SK-N-SH (cell line): Measurements from ENCODE around the gene CHRND.

Source experiments
- CHD2 ChIP-seq: fragments of 150-350 bp; IDR thresholded peaks from 2 replicates; pipeline ENCODE4 v1.6.1; 2018; ENCODE audit warnings: low read length; ENCODE audit not compliant: partially characterized antibody
- FOXM1 ChIP-seq: IDR thresholded peaks from 2 replicates; pipeline ENCODE4 v1.4.0; 2012; ENCODE audit warnings: low read depth, mild to moderate bottlenecking
- NFIC ChIP-seq: IDR thresholded peaks from 2 replicates; pipeline ENCODE4 v1.4.0; 2012; ENCODE audit warnings: borderline replicate concordance
- RFX5 ChIP-seq: IDR thresholded peaks from 2 replicates; pipeline ENCODE4 v1.6.1; 2012; ENCODE audit warnings: mild to moderate bottlenecking, improper control_type of control experiment, low read length
- TF ChIP-seq, protein P1 (sequence below): fragments of 200-600 bp; sonication (generic); IDR thresholded peaks from 2 replicates; pipeline ENCODE4 v1.6.1; 2017; ENCODE audit warnings: antibody characterized with exemption, mild to moderate bottlenecking, moderate library complexity

DNA sequence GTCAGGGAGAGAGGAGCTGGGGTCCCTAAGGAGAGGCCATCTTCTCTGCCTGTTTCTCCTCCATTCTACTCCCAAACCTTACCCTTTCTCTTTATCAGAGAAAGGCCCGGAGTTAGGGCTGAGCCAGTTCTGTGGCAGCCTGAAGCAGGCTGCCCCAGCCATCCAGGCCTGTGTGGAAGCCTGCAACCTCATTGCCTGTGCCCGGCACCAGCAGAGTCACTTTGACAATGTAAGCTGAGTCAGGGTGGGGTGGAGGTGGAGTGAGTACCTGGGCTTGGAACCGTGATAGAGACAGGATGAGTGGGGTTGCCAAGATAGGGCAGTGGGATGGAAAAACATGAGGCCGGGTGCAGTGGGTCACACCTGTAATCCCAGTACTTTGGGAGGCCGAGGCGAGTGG is 18.7 kb downstream of the CHRND start:
- TF ChIP-seq CHD2 (no peak), FOXM1 (no peak), RFX5 (no peak), NFIC (no peak)
- TF ChIP-seq, protein P1, sequence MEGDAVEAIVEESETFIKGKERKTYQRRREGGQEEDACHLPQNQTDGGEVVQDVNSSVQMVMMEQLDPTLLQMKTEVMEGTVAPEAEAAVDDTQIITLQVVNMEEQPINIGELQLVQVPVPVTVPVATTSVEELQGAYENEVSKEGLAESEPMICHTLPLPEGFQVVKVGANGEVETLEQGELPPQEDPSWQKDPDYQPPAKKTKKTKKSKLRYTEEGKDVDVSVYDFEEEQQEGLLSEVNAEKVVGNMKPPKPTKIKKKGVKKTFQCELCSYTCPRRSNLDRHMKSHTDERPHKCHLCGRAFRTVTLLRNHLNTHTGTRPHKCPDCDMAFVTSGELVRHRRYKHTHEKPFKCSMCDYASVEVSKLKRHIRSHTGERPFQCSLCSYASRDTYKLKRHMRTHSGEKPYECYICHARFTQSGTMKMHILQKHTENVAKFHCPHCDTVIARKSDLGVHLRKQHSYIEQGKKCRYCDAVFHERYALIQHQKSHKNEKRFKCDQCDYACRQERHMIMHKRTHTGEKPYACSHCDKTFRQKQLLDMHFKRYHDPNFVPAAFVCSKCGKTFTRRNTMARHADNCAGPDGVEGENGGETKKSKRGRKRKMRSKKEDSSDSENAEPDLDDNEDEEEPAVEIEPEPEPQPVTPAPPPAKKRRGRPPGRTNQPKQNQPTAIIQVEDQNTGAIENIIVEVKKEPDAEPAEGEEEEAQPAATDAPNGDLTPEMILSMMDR, result no peak
